ENCODE data around the gene TES. TPM values are rescaled to one million over a fixed set of nuclear protein-coding genes. Genes with fewer than 3 reads are reported as not detected.

TES gene
- total and polyA plus RNA-seq, 2 of the 13 experiments (the other 11 are each of a cell fraction or from before 2014, with no cell fraction given), result 21.6 to 23.0 TPM

Other genes starting within 250 kb of the TES start
- gene TFEC, start 179.8 kb upstream of the TES start, total RNA-seq (2016; rRNA removed; fragmentation: Illumina TruSeq; extraction: Trizol), result not detected in 2 replicates
- gene TFEC, start 179.8 kb upstream of the TES start, polyA plus RNA-seq (2011; rRNA removed), result not detected in 2 replicates

Data from HepG2 (cell line).